GM13976 (cell line): Measurements from ENCODE around the gene PAK2.

ENCODE experiments used
- DNase-seq: peaks from one replicate; pipeline ENCODE4 v3.0.0; 2012; ENCODE audit warnings: low spot score
- CTCF ChIP-seq: IDR thresholded peaks from 2 replicates; pipeline ENCODE4 v1.5.1; 2012; ENCODE audit warnings: borderline replicate concordance, mild to moderate bottlenecking; ENCODE audit not compliant: insufficient read depth; ENCODE audit errors: extremely low read depth, missing control alignments, control extremely low read depth
- in situ Hi-C: fragments of 300-500 bp; cut with MboI; formaldehyde crosslinking; loops from one replicate; pipeline ENCODE4 v1.12.0; 2022; ENCODE audit warnings: low sequenced_read_pairs, mixed read lengths, inconsistent platforms; ENCODE audit not compliant: unreplicated experiment

Gene PAK2

GRCh38 chr3:196754091-196754981, 14.7 kb downstream of the PAK2 start:
- in situ Hi-C loops = no loop called here
- no peak for TF ChIP-seq CTCF
- DNase-seq = no peak

GRCh38 chr3:196756732-196757131, 17.1 kb downstream of the PAK2 start:
- in situ Hi-C loops = no loop called here
- TF ChIP-seq CTCF = no peak

GRCh38 chr3:196757876-196758739, 18.5 kb downstream of the PAK2 start:
- TF ChIP-seq CTCF = no peak
- in situ Hi-C loops = no loop called here
- no peak for DNase-seq

More at GRCh38 chr3:196756732-196757131, 17.1 kb downstream of the PAK2 start:
- DNase-seq = no peak

- in situ Hi-C loops = no loop called here
- DNase-seq = no peak
These were observed 23.5 kb downstream of the PAK2 start for GRCh38 chr3:196763179-196763578.

DNA sequence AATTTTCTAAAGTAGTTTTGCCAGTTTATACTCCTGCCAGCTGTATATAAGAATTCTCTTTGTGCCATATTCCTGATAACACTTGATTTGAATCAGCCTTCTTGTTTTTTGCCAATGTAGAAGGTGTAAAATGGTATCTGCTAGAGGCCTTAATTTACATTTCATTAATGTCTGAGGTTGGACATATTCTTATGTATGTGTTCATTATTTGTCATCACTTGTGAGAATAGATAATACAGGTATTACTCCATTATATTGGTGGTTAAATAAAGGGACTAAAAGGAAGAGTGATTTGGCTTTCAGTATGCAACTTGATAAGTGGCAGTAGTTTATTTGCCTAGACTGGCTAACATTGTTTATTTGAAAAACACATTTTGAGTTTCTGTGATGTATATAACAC, 25.8 kb downstream of the PAK2 start:
- in situ Hi-C loops = no loop called here
- TF ChIP-seq CTCF = no peak
- no peak for DNase-seq

More at GRCh38 chr3:196763179-196763578, 23.5 kb downstream of the PAK2 start:
- TF ChIP-seq CTCF = no peak

DNA sequence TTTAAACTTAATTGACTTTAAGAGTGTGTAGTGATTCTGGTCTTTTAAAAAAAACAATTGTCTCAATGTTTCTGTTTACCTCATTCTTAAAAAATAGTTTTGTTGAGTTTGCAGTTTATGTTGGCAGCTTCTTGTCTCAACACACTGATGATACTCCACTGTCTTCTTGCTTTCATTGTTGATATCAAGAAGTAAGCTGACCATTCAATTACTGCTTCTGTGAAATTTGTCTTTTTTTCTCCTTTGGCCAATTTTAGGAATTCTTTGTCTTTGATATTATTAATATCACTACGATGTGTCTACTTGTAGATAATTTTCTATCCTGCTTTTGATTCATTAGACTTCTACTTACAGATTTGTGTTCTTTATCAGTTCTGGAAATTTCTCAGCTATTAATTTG, 31.4 kb downstream of the PAK2 start:
- TF ChIP-seq CTCF = no peak
- in situ Hi-C loops = no loop called here
- DNase-seq = no peak
